Body of pancreas (tissue), 4 donors: ENCODE results near the gene UBE2E2. TPM values are rescaled to one million over a fixed set of nuclear protein-coding genes. Genes with fewer than 3 reads are reported as not detected.

Experiments used
- ATAC-seq: fragments of 150-250 bp; one replicate; pipeline ENCODE4 v1.9.1; 2016
- DNase-seq, 4 donors: peaks; one replicate each; pipeline ENCODE4 v3.0.0-alpha.2; 2019
- H3K27ac ChIP-seq, 4 donors: fragments of 200-600 bp; sonication (generic); 1 replicate in 3 of 4; 2 replicates in 1 of 4; pipeline versions ENCODE4 v1.5.1 to v1.6.1; 2016 to 2019; ENCODE audit warnings: mild to moderate bottlenecking in 1 of 4, mixed read lengths in 1 of 4, moderate library complexity in 1 of 4
- H3K27me3 ChIP-seq, 2 donors: fragments of 200-600 bp; sonication (generic); one replicate each; pipeline ENCODE4 v1.6.0; 2016; ENCODE audit warnings: mild to moderate bottlenecking in 1 of 2
- H3K36me3 ChIP-seq, 2 donors: fragments of 200-600 bp; sonication (generic); replicated peaks in 1 of 2; 2 replicates each; pipeline ENCODE4 v1.5.1; 2016; ENCODE audit warnings: low read depth in 2 of 2; ENCODE audit not compliant: insufficient read depth in 1 of 2
- H3K4me1 ChIP-seq: fragments of 200-600 bp; sonication (generic); one replicate; pipeline ENCODE4 v1.6.0; 2016
- H3K4me3 ChIP-seq, 2 donors: fragments of 200-600 bp; sonication (generic); 1 replicate in 1 of 2; 2 replicates in 1 of 2; pipeline ENCODE4 v1.5.1; 2016 to 2019
- H3K9me3 ChIP-seq, 3 donors: fragments of 200-600 bp; sonication (generic); 1 replicate in 2 of 3; 2 replicates in 1 of 3; pipeline ENCODE4 v1.5.1; 2016
- POLR2A ChIP-seq, 3 donors: fragments of 450-650 bp; IDR thresholded peaks; one replicate each; pipeline ENCODE4 v1.6.1; 2016; ENCODE audit warnings: antibody characterized with exemption in 3 of 3, mild to moderate bottlenecking in 2 of 3
- WGBS, 2 donors: methylation state at CpG; one replicate each; pipeline ENCODE4 v1.1.5; 2017; 5-methylcytosine and 5-hydroxymethylcytosine counted together
- intact Hi-C: fragments of 100-400 bp; cut with DNase I; formaldehyde crosslinking; loops from one replicate; pipeline ENCODE4 v1.15.1; 2023
- total RNA-seq, 2 donors: library from RNA; depleted of rRNA; stranded (reverse); fragments of >200 nt; gene quantifications; one replicate each; pipeline ENCODE4 v1.1.0, GENCODE V29; 2016
- TF ChIP-seq, protein P1 (sequence below), 7 experiments: fragments of 450-650 bp in 4 of 7; fragments of 200-600 bp in 3 of 7; sonication (generic) in 3 of 7; IDR thresholded peaks; one replicate each; pipeline ENCODE4 v1.5.1; 2016 to 2019; ENCODE audit warnings: antibody characterized with exemption in 7 of 7

UBE2E2 gene
- total RNA-seq, 2 donors from 2014 or later = 7.8 to 23.7 TPM

DNA sequence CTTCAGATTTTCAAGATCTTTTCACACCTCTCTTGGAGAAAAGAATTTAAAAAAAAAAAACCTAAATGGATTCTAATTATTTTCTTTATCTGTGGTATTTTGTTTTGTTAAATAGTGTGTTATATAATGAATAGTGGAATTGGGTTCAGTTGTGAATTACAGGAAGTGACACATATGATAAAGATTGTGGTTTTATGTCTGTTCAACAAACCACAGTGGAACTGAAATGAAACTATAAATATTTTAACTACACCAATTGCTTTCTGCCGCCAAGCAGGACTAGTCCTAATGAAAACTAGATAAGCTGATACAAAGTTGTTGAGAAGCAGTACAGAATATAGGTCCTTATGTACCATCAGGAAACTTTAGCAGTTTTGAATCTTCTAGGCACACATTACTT is 121.6 kb downstream of the UBE2E2 start:
- Histone ChIP-seq H3K4me3 (no peak overlapping the region), H3K27ac (no peak overlapping the region), H3K4me1 (no peaks in the 10 kb centered on the region), H3K27me3 (no peaks in the 10 kb centered on the region), H3K9me3 (no peaks in the 10 kb centered on the region), H3K36me3 (no peaks in the 10 kb centered on the region)
- intact Hi-C loops = no loop called here
- 46 to 62% methylated on average over 1 of the region's 1 CpG for WGBS, 2 donors
- no peak for TF ChIP-seq POLR2A (IDR thresholded peaks at IDR 0.05)
- TF ChIP-seq, protein P1, sequence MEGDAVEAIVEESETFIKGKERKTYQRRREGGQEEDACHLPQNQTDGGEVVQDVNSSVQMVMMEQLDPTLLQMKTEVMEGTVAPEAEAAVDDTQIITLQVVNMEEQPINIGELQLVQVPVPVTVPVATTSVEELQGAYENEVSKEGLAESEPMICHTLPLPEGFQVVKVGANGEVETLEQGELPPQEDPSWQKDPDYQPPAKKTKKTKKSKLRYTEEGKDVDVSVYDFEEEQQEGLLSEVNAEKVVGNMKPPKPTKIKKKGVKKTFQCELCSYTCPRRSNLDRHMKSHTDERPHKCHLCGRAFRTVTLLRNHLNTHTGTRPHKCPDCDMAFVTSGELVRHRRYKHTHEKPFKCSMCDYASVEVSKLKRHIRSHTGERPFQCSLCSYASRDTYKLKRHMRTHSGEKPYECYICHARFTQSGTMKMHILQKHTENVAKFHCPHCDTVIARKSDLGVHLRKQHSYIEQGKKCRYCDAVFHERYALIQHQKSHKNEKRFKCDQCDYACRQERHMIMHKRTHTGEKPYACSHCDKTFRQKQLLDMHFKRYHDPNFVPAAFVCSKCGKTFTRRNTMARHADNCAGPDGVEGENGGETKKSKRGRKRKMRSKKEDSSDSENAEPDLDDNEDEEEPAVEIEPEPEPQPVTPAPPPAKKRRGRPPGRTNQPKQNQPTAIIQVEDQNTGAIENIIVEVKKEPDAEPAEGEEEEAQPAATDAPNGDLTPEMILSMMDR (IDR thresholded peaks at IDR 0.05) = no peak
- DNase-seq (no peak), ATAC-seq (no peak)

DNA sequence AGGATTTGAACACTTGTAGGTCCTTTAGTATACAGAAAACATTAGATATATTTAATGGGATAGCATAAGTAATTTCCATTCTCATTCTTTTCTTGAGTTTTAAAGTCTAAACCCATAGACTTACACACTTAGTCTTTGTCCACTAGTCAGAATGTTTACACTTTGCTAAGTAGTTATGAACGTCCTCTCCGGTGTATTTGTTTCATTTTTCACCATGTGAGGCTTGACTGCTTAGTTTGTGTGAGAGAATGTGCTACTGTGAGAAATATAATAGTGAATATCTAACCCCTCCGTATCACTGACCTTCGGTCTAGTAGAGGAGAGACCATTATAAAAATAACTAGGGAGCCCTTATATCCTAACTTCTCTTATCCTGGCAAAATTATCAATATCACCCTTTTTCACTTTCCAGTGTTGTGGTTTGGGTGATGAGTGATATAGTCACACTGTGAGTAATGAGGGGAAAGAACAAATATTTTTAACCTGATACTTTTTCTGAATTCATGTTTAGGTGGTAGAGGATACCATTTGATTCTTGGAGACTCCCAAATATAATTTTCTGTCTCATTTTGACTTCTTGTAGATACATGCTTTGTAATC is 122.4 kb downstream of the UBE2E2 start:
- no peak overlapping the region for H3K4me3 ChIP-seq
- DNase-seq (no peak), ATAC-seq (no peak)
- H3K27me3 ChIP-seq = no peaks in the 10 kb centered on the region
- no peaks in the 10 kb centered on the region for H3K4me1 ChIP-seq
- TF ChIP-seq POLR2A (IDR thresholded peaks at IDR 0.05) = no peak
- TF ChIP-seq, protein P1 (IDR thresholded peaks at IDR 0.05) = no peak
- H3K9me3 ChIP-seq = no peaks in the 10 kb centered on the region
- WGBS, 2 donors = 71 to 73% methylated on average over 4 of the region's 4 CpGs
- no peaks in the 10 kb centered on the region for H3K36me3 ChIP-seq
- H3K27ac ChIP-seq = no peak overlapping the region
- intact Hi-C loops = no loop called here

DNA sequence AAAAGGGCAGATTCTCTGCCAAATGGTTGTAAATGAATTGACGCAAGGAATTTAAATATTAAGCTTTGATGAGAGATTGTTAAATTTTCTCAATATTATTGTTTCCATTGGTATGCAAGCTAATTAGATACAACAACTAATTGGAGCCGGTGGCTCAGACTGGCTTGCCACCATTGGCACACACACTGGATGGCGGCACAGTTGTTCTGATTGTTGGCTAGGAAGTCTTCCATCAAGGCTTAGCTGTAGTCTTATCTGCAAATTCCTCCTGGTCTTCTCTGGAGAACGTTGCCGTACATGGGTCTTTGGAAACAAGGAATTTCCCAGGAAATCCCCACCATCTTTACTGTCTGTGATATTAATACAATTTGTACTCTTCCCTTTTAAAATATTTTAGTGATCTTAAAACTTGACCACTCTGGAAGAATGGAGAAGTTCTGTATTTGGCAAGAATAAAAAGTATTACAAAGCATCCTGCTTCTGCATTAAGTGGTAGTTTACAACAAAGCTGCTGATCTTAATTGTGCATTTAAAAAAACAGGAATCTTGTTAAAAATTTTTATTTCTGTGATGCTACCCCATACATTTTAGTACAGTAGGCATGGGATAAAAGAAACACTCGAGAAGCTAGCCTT is 126.5 kb downstream of the UBE2E2 start:
- intact Hi-C loops = no loop called here
- TF ChIP-seq, protein P1 (IDR thresholded peaks at IDR 0.05) = no peak
- no peak for TF ChIP-seq POLR2A (IDR thresholded peaks at IDR 0.05)
- H3K9me3 ChIP-seq = no peaks in the 10 kb centered on the region
- no peak overlapping the region for H3K4me3 ChIP-seq
- no peaks in the 10 kb centered on the region for H3K4me1 ChIP-seq
- H3K36me3 ChIP-seq = no peaks in the 10 kb centered on the region
- ATAC-seq (no peak), DNase-seq (no peak)
- no peaks in the 10 kb centered on the region for H3K27me3 ChIP-seq
- H3K27ac ChIP-seq = no peak overlapping the region
- WGBS, 2 donors = 86 to 89% methylated on average over 6 of the region's 6 CpGs

DNA sequence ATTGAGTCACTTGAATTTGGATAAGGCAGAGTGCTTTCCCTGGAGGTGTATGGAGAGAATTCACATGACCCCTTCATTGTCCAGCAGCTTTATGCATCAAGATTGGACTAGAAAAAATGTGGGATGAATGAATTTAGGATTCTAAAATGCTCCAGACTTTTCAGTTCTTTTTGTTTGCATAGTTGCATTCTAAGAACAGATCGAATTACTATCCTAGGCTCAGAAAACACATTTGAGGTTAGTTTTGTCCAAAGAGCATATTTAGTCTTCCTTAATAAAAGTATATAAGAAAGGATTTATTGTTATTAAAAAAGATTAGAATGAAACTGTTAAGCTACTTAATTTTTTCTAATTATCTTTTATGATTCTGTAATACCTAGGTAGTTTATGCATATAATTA is 127.4 kb downstream of the UBE2E2 start:
- WGBS, 2 donors = 69 to 77% methylated on average over 1 of the region's 1 CpG
- no peaks in the 10 kb centered on the region for H3K36me3 ChIP-seq

More for the DNA sequence above, 127.4 kb downstream of the UBE2E2 start:
- H3K27me3 ChIP-seq = no peaks in the 10 kb centered on the region
- intact Hi-C loops = no loop called here
- H3K27ac ChIP-seq = no peak overlapping the region
- no peaks in the 10 kb centered on the region for H3K4me1 ChIP-seq
- ATAC-seq = no peak
- H3K4me3 ChIP-seq = no peak overlapping the region
- DNase-seq = no peak
- TF ChIP-seq POLR2A (IDR thresholded peaks at IDR 0.05) = no peak
- TF ChIP-seq, protein P1 (IDR thresholded peaks at IDR 0.05) = no peak
- H3K9me3 ChIP-seq = no peaks in the 10 kb centered on the region
